OCI-LY3 (cell line): Measurements from ENCODE around the gene N4BP2.

ENCODE experiments used
- H2AFZ ChIP-seq: fragments of 200-600, 300-600 bp; shearing (Covaris generic); 2 replicates; pipeline ENCODE4 v1.6.0; 2014; ENCODE audit warnings: antibody characterized with exemption, low read depth, low read length
- H3K27ac ChIP-seq: fragments of 200-600, 300-600 bp; sonication (generic); 2 replicates; pipeline ENCODE4 v1.5.1; 2014; ENCODE audit warnings: mild to moderate bottlenecking, low read length, moderate library complexity, mixed read lengths
- H3K27me3 ChIP-seq: fragments of 200-600, 300-600 bp; sonication (generic); 2 replicates; pipeline ENCODE4 v1.6.1; 2014; ENCODE audit warnings: low read depth, low read length, mixed read lengths
- H3K36me3 ChIP-seq: fragments of 200-600, 300-600 bp; sonication (generic); replicated peaks from 2 replicates; pipeline ENCODE3; 2014; ENCODE audit warnings: low read depth, low read length, mixed read lengths
- H3K4me1 ChIP-seq: fragments of 300-600, 200-600 bp; sonication (generic); 2 replicates; pipeline ENCODE4 v1.6.1; 2014; ENCODE audit warnings: low read length, mixed read lengths
- H3K4me2 ChIP-seq: fragments of 200-600, 300-600 bp; sonication (generic); 2 replicates; pipeline ENCODE4 v1.6.1; 2014; ENCODE audit warnings: low read length, mixed read lengths
- H3K4me3 ChIP-seq: fragments of 300-600, 200-600 bp; sonication (generic); 2 replicates; pipeline ENCODE4 v1.5.1; 2014; ENCODE audit warnings: antibody characterized with exemption, mild to moderate bottlenecking, low read length, moderate library complexity
- H3K79me2 ChIP-seq: fragments of 300-600, 200-600 bp; shearing (Covaris generic); 2 replicates; pipeline ENCODE4 v1.6.1; 2014; ENCODE audit warnings: mild to moderate bottlenecking, low read length, mixed read lengths
- H3K9ac ChIP-seq: fragments of 300-600, 200-600 bp; shearing (Covaris generic); 2 replicates; pipeline ENCODE4 v1.6.0; 2014; ENCODE audit warnings: mild to moderate bottlenecking, low read length, moderate library complexity
- H3K9me3 ChIP-seq: fragments of 200-600, 300-600 bp; shearing (Covaris generic); 2 replicates; pipeline ENCODE4 v1.6.1; 2014; ENCODE audit warnings: low read length, mixed read lengths; ENCODE audit not compliant: insufficient read depth
- H4K20me1 ChIP-seq: fragments of 200-600, 300-600 bp; sonication (generic); 2 replicates; pipeline ENCODE4 v1.6.1; 2016; ENCODE audit warnings: low read length, mixed read lengths; ENCODE audit not compliant: insufficient read depth
- EZH2phosphoT487 ChIP-seq: fragments of 200-600 bp; shearing (Covaris generic); IDR thresholded peaks from 2 replicates; pipeline ENCODE4 v1.6.1; 2018; ENCODE audit warnings: antibody characterized with exemption, mixed run types, low read depth
- TF ChIP-seq, protein P1 (sequence below): fragments of 200-600, 300-600 bp; sonication (generic); IDR thresholded peaks from 2 replicates; pipeline ENCODE4 v1.5.1; 2014; ENCODE audit warnings: antibody characterized with exemption, low read length, low read depth

Gene N4BP2

DNA sequence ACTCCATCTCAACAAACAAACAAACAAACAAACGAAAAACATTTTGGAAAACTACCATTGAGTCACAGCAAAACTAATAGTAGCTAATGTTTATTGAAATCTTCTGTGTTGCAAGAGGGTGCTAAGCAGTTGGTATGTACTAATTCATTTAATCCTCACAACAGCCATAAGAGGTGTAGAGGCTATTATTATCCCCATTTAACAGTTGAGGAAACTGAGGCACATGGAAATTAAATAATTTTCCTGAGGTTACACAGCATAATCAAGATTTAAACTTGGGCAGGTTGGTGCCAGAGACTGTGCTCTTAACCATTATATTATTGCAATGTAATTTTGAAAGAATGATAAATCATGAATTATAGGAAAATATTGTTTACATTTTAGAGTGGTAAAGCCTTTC is 122.7 kb downstream of the N4BP2 start:
- Histone ChIP-seq H3K4me3 (0 out of 2 replicates have a peak overlapping the region, but pooled peaks have one; percentile 0), H3K4me2 (peak overlapping the region; percentile 78), H3K79me2 (no peaks in the 10 kb centered on the region), H3K9ac (no peak overlapping the region), H3K27ac (peak overlapping the region; percentile 79), H3K27me3 (no peaks in the 10 kb centered on the region), H2AFZ (no peak overlapping the region), H3K4me1 (peaks cover 75% of the 10 kb centered on the region), H3K36me3 (no peaks in the 10 kb centered on the region), H4K20me1 (no peaks in the 10 kb centered on the region), H3K9me3 (no peaks in the 10 kb centered on the region)
- TF ChIP-seq EZH2phosphoT487 = no peak
- TF ChIP-seq, protein P1, sequence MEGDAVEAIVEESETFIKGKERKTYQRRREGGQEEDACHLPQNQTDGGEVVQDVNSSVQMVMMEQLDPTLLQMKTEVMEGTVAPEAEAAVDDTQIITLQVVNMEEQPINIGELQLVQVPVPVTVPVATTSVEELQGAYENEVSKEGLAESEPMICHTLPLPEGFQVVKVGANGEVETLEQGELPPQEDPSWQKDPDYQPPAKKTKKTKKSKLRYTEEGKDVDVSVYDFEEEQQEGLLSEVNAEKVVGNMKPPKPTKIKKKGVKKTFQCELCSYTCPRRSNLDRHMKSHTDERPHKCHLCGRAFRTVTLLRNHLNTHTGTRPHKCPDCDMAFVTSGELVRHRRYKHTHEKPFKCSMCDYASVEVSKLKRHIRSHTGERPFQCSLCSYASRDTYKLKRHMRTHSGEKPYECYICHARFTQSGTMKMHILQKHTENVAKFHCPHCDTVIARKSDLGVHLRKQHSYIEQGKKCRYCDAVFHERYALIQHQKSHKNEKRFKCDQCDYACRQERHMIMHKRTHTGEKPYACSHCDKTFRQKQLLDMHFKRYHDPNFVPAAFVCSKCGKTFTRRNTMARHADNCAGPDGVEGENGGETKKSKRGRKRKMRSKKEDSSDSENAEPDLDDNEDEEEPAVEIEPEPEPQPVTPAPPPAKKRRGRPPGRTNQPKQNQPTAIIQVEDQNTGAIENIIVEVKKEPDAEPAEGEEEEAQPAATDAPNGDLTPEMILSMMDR = no peak

- Histone ChIP-seq H3K79me2 (no peaks in the 10 kb centered on the region), H2AFZ (no peak overlapping the region), H3K4me2 (no peak overlapping the region; the same call in 1 of the 2 replicates), H3K27ac (peak overlapping the region; percentile 96), H3K36me3 (no peaks in the 10 kb centered on the region), H3K27me3 (no peaks in the 10 kb centered on the region), H3K9ac (no peak overlapping the region), H3K4me3 (no peak overlapping the region), H3K4me1 (peaks cover 85% of the 10 kb centered on the region), H3K9me3 (no peaks in the 10 kb centered on the region), H4K20me1 (no peaks in the 10 kb centered on the region)
- TF ChIP-seq, protein P1 = no peak
- no peak for TF ChIP-seq EZH2phosphoT487
These were observed 123.7 kb downstream of the N4BP2 start for GRCh38 chr4:40180356-40180755.

DNA sequence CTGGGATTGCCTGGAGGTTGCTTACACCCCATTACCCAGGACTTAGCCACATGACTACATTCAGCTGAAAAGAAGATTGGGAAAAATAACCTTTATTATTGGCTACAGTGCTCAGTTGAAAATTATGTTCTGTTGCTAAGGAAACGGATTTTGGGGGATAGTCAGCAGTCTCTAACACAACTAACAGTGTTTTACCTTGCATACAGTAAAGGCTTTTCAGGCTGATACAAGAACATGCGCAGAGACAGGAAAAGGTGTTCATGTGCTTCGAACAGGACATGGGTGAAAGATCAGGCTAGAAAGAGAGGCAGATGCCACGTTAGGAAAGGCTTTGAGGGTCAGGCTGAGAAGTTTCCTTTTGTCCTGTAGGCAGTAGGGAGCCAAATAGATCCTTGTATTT is 125.4 kb downstream of the N4BP2 start:
- H3K9ac ChIP-seq = peak overlapping the region; percentile 19; the same call in 1 of the 2 replicates
- peak overlapping the region; percentile 2; the same call in 1 of the 2 replicates for H2AFZ ChIP-seq
- H3K4me2 ChIP-seq = peak overlapping the region; percentile 48; the same call in 1 of the 2 replicates

DNA sequence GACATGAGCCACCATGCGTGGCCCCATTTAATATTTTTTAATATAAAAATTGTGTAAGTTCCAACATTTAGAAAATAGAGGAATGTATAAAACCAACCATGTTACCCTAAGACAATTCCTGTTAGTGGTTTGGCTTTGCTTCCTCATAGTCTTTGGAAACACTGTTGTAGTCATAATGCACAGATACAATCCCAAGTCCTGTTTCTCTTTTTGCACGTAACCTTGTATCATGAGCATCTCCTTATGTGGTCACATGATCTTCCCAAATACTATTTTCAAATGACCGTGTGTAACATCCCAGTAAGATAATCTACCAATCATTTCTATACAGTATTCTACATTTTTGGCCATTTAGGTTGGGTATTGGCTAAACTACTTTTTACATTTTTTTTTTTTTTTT is 126.3 kb downstream of the N4BP2 start:
- peaks cover 88% of the 10 kb centered on the region for H3K4me1 ChIP-seq

More for the DNA sequence above, 125.4 kb downstream of the N4BP2 start:
- Histone ChIP-seq H3K9me3 (no peaks in the 10 kb centered on the region), H3K4me3 (peak overlapping the region; percentile 25; the same call in 1 of the 2 replicates), H4K20me1 (no peaks in the 10 kb centered on the region), H3K4me1 (peaks cover 88% of the 10 kb centered on the region), H3K27me3 (no peaks in the 10 kb centered on the region), H3K27ac (peak overlapping the region; percentile 96), H3K79me2 (peaks cover 5% of the 10 kb centered on the region), H3K36me3 (no peaks in the 10 kb centered on the region)
- TF ChIP-seq, protein P1 = no peak
- no peak for TF ChIP-seq EZH2phosphoT487

More for the DNA sequence above, 126.3 kb downstream of the N4BP2 start:
- Histone ChIP-seq H4K20me1 (no peaks in the 10 kb centered on the region), H3K36me3 (no peaks in the 10 kb centered on the region), H3K79me2 (peaks cover 15% of the 10 kb centered on the region), H2AFZ (peak overlapping the region; percentile 58; the same call in 1 of the 2 replicates), H3K27me3 (no peaks in the 10 kb centered on the region), H3K27ac (peak overlapping the region; percentile 96), H3K9ac (peak overlapping the region; percentile 41; the same call in 1 of the 2 replicates), H3K4me3 (peak overlapping the region; percentile 65), H3K4me2 (peak overlapping the region; percentile 79), H3K9me3 (no peaks in the 10 kb centered on the region)
- TF ChIP-seq EZH2phosphoT487 = no peak
- TF ChIP-seq, protein P1 = no peak
